GM20431 (cell line): Measurements from ENCODE around the gene GMIP.
"Not testable (repeated sequence)": the region's sequence is repeated elsewhere in the genome, so short reads cannot be mapped to it uniquely, and the experiment has no call there.

Source experiments
- in situ Hi-C: fragments of 300-500 bp; cut with MseI, MboI; formaldehyde crosslinking; loops from one replicate; pipeline ENCODE4 v1.15.0; 2020; ENCODE audit warnings: low sequenced_read_pairs; ENCODE audit not compliant: unreplicated experiment

Gene GMIP

GRCh38 chr19:19643158-19644053 is at the start of gene GMIP:
Gene GMIP, minus strand, starts transcription at chr19:19643657. Its CDS starts 128 bp downstream, at chr19:19643529.
- in situ Hi-C loops = loop anchor here (25.0 kb wide), 1 partner anchor 106 kb away; the partner anchor contains the start of genes CILP2 and YJEFN3

DNA sequence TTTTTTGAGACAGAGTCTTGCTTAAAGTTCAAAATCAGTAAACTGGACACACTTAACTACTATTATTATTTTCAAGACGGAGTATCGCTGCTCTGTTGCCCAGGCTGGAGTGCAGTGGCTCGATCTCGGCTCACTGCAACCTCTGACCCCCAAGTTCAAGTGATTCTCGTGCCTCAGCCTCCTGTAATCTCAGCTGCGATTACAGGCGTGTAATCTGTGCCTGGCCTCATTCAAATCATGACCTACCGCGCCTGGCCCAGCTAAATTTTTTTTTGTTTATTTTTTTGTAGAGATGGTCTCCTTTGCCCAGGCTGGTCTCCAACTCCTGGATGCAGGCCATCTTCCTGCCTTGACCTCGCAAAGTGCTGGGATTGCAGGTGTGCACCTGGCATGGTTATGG is 48.2 kb upstream of the GMIP start:
- in situ Hi-C loops = no loop called here

DNA sequence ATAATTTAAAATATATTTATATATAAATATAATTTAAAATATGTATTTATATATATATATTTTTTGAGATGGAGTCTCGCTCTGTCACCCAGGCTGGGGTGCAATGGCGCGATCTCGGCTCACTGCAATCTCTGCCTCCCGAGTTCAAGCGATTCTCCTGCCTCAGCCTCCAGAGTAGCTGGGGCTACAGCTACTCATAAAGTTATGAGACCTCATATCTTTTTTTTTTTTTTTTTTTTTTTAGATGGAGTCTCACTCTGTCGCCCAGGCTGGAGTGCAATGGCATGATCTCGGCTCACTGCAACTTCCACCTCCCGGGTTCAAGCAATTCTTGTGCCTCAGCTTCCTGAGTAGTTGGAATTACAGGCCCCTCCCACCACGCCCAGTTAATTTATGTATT is 45.6 kb upstream of the GMIP start:
- in situ Hi-C loops = not testable (repeated sequence)

- in situ Hi-C loops = no loop called here
These were observed 43.6 kb upstream of the GMIP start for GRCh38 chr19:19687090-19687489.

GRCh38 chr19:19686580-19686979 is 43.1 kb upstream of the GMIP start:
- in situ Hi-C loops = no loop called here

GRCh38 chr19:19686119-19686518 is 42.7 kb upstream of the GMIP start:
- in situ Hi-C loops = not testable (repeated sequence)

DNA sequence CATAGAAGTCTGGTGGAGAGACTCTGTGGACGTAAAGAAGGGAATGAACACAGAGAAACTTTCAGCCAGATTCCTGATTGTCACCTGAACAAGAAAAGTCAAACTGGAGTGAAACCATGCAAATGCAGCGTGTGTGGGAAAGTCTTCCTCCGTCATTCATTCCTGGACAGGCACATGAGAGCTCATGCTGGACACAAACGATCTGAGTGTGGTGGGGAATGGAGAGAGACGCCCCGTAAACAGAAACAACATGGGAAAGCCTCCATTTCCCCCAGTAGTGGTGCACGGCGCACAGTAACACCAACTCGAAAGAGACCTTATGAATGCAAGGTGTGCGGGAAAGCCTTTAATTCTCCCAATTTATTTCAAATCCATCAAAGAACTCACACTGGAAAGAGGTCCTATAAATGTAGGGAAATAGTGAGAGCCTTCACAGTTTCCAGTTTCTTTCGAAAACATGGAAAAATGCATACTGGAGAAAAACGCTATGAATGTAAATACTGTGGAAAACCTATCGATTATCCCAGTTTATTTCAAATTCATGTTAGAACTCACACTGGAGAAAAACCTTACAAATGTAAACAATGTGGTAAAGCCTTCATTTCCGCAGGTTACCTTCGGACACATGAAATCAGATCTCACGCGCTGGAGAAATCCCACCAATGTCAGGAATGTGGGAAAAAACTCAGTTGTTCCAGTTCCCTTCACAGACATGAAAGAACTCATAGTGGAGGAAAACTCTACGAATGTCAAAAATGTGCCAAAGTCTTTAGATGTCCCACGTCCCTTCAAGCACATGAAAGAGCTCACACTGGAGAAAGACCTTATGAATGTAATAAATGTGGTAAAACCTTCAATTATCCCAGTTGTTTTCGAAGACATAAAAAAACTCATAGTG is 36.0 kb upstream of the GMIP start:
- in situ Hi-C loops = no loop called here

DNA sequence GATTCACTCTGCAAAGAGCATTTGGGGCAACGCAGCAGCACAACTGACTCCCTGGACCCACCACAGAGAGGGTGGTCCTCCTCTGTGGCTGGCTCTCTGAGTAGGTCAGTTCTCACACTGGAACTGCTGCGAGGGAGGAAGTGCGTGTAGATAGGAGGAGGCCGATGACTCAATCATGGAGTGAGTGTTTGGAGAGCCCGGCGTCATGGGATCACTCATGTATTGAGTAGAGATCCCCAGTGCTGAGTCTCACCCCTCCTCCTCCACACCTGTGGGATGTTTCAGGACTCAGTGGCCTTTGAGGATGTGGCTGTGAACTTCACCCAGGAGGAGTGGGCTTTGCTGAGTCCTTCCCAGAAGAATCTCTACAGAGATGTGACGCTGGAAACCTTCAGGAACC is 34.1 kb upstream of the GMIP start:
- in situ Hi-C loops = no loop called here

DNA sequence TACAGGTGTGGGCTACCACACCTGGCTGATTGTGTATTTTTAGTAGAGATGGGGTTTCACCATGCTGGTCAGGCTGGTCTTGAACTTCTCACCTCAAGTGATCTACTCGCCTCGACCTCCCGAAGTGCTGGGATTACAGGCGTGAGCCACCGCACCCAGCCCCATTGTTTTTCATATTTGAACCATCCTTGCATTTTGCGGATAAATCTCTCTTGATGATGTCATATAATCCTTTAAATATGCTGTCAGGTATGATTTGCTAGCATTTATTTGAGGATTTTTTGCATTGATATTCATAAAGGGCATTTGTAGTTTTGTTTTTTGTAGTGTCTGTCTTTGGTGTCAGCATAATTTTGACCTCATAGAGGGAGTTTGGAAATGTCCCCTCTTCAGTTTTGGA is 30.9 kb upstream of the GMIP start:
- in situ Hi-C loops = no loop called here

DNA sequence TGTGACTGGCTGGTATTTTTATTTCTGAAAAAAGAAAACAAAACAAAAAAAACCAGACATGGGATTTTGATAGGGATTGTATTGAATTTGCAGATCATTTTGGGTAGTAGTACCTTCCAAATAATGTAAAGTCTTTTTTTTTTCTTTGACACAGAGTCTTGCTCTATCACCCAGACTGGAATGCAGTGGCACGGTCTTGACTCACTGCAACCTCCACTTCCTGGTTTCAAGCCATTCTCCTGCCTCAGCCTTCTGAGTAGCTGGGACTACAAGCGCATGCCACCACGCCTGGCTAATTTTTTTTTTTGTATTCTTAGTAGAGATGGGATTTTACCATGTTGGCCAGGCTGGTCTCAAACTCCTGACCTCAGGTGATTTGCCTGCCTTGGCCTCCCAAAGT is 29.4 kb upstream of the GMIP start:
- in situ Hi-C loops = no loop called here

- in situ Hi-C loops = no loop called here
These were observed 26.7 kb upstream of the GMIP start for GRCh38 chr19:19670070-19670551.

GRCh38 chr19:19668230-19669012 is 25.0 kb upstream of the GMIP start, which contains the start of gene ZNF101:
Gene ZNF101, plus strand, starts transcription at chr19:19668839. Its CDS starts 125 bp downstream, at chr19:19668964.
- in situ Hi-C loops = no loop called here

DNA sequence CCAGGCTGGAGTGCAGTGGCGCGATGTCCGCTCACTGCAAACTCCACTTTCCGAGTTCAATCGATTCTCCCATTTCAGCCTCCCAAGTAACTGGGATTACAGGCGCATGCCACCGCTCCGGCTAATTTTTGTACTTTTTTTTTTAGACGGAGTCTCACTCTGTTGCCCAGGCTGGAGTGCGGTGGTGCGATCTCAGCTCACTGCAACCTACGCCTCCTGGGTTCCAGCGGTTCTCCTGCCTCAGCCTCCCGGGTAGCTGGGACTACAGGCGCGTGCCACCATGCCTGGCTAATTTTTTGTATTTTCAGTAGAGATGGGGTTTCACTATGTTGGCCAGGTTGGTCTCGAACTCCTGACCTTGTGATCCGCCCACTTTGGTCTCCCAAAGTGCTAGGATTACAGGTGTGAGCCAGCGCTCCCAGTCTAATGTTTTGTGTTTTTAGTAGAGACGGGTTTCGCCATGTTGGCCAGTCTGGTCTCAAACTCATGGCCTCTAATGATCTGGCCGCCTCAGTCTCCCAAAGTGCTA is 22.0 kb upstream of the GMIP start:
- in situ Hi-C loops = not testable (repeated sequence)

DNA sequence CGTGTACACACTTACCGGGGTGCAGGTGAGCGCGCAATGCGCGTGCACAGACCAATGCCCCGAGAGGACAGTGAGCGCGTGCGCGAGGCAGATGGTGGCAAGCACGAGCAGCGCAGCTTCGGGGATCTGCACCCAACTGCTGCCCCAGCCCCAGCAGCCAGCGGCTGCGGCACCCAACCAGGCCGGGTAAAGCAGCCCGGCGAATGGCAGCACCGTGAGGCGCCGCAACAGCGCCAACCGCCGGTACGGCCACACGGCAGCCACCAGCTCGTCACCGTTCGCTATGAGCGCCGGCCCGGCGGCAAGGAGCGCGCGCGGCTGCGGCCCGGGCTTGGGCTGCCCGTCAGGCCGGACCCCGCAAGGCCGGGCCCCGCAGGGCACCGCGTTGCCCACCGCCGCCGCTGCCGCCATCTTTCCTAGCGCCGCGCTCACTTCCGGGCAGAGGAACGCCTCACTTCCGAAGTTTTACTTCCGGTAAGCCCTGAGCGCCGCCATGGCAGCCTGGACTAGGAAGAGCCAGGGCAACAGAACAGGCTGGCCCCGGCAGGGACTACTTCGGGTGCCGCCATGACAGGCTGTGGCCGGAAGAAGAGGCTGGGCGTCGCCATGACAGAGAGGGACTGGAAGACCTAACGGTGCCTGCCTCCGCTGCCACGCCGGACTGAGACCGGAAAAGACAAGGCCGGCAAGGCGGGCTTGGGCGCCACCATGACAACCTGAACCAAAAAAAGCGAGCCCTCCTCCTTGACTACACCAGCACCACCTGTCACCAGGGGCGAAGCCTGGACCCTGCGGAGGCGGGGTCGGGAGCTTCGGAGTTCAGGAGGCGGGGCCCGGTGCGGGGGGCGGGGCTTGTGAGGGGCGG is 20.0 kb upstream of the GMIP start, which contains the start of gene ATP13A1:
Gene ATP13A1, minus strand, starts transcription at position 421 of the 865 bp plus-strand sequence. Its CDS starts 10 bp downstream, at position 411.
- in situ Hi-C loops = no loop called here

DNA sequence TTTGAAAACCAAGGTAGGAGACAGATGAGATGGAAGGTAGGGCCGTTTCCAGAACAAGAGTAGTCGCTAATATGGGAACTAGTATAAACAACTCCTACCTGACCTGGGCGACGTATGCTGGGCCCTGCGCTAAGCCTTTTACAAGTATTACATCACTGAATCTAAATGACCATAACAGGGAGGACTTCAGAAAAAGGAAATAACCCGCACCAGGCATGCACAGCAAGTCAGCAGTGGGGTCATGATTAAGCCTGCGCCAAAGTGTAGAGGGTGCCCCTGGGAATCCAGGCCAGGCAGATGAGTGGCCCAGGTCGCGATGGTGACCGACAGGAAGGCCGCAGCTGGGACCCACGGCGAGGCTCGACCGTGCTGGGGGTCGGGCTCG is 19.4 kb upstream of the GMIP start:
- in situ Hi-C loops = no loop called here

DNA sequence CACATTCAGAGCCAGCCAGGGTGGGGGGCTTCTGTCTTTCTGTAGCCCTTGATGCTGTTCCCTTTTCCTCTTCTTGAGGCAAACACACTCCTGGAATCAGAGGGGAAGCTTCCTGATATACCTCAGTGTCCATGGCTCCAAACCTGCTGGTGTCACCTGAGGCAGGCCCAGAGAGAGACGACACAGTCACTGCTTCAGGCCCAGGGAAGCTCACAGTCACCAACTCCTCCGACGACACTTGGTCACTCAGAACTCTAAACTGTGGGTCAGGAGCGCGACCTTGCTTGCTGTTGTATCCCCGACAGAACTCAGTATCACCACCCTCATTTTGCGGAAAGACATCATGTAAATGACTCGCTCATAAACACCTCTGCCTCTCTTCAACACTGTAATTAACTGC is 18.9 kb upstream of the GMIP start:
- in situ Hi-C loops = no loop called here

DNA sequence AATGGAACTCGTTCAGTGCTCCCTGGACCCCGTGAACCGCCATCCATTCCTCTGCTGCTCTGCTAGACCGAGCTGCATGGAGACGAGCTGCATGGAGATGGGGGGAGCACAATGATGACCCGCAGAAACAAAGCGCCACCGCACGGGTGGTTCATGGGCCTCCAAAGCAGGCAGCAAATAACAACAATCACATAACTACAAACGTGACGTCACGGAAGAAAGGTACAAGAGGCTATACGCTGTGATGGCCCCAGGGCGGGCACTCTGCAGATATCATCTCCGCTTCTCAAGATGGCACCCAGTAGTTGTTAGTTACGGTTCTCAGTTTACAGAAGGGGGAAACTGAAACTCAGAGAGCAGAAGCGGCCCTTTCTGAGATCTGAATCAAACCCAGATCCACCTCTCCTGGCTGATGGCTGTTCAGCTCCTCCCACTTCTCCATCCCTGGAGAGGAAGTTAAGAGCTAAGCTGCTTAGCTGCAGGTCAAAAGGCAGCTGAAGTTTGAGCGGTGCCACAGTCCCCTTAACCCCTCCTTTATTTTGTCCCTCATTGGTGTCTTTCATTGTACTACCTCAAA is 18.3 kb upstream of the GMIP start:
- in situ Hi-C loops = no loop called here

DNA sequence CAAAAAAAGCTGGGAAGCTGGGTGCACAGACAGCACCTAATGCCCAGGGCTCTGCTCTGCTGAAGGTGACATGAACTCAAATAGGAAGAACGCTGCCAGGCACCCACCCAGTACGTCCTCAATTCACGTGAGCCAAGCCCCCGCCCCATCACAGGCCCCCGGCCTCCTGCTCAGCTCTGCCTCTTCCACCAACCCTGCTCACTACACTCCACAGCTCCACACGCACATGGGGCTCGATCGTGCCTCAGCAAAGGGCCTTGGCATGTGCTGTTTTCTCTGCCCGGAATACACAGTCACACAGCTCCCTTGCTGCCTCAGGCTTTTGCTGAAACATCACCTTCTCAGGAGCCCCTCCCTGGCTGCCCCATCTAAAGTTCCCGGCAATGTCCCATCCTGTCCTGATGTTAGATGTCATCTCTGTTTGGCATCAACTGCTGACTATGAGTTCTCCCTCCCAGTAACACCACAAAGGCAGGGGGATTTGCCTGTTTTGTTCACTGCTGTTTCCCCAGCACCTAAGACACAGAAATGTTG is 17.8 kb upstream of the GMIP start:
- in situ Hi-C loops = no loop called here
